ENCODE results near the gene S100A12. TPM values are rescaled to one million over a fixed set of nuclear protein-coding genes. Genes with fewer than 3 reads are reported as not detected.

Gene S100A12
- total and polyA plus RNA-seq, 11 donors = 1.2 to 9.1 (median 4.7) TPM; not detected in 1

- intact Hi-C loops (cut with DNase I) = no loop called here
- TF ChIP-seq CTCF (IDR thresholded peaks at IDR 0.05) = no peak
- TF ChIP-seq POLR2A (IDR thresholded peaks at IDR 0.05) = no peak
- peak overlapping the region in 1 of 12 donors; percentile 86 for H3K27ac ChIP-seq
- H3K27me3 ChIP-seq = peaks cover 0 to 6% (median 0%) of the 10 kb centered on the region in 9 donors
- peaks cover 0 to 6% (median under 1%) of the 10 kb centered on the region in 12 donors for H3K9me3 ChIP-seq
- no peak for DNase-seq
- H3K36me3 ChIP-seq = no peaks in the 10 kb centered on the region
- H3K4me1 ChIP-seq = peaks cover 0 to 55% (median 2%) of the 10 kb centered on the region in 12 donors
- no peak overlapping the region for H3K4me3 ChIP-seq
- no peak for ATAC-seq
- 80 to 84% (median 83%) methylated on average over 4 of the region's 4 CpGs for WGBS, 4 donors
Measured at GRCh38 chr1:153387785-153388184, 12.4 kb upstream of the S100A12 start.

- Histone ChIP-seq H3K9me3 (peaks cover 0 to 13% (median 3%) of the 10 kb centered on the region in 12 donors), H3K27me3 (peaks cover 0 to 6% (median 0%) of the 10 kb centered on the region in 9 donors), H3K27ac (peak overlapping the region in 1 of 12 donors; percentile 86), H3K36me3 (no peaks in the 10 kb centered on the region), H3K4me3 (no peak overlapping the region), H3K4me1 (peaks cover 0 to 53% (median 2%) of the 10 kb centered on the region in 12 donors)
- no peak for ATAC-seq
- no peak for DNase-seq
- TF ChIP-seq POLR2A (IDR thresholded peaks at IDR 0.05) (no peak), CTCF (IDR thresholded peaks at IDR 0.05) (no peak)
- intact Hi-C loops (cut with DNase I) = no loop called here
- WGBS, 4 donors = 83 to 89% (median 84%) methylated on average over 4 of the region's 4 CpGs
Measured at GRCh38 chr1:153387001-153387400, 11.6 kb upstream of the S100A12 start.

GRCh38 chr1:153386500-153386901 lies 11.1 kb upstream of the S100A12 start:
- no peak overlapping the region for H3K4me3 ChIP-seq
- WGBS, 4 donors = 77 to 81% (median 77%) methylated on average over 5 of the region's 5 CpGs
- DNase-seq = peak in 4 of 5 donors; percentile 47 to 72 (median 54)
- peaks cover 0 to 18% (median 5%) of the 10 kb centered on the region in 12 donors for H3K9me3 ChIP-seq
- no peaks in the 10 kb centered on the region for H3K36me3 ChIP-seq
- H3K4me1 ChIP-seq = peaks cover 0 to 48% (median 2%) of the 10 kb centered on the region in 12 donors
- no peak for TF ChIP-seq CTCF (IDR thresholded peaks at IDR 0.05)
- no peak for TF ChIP-seq POLR2A (IDR thresholded peaks at IDR 0.05)
- peak overlapping the region in 2 of 12 donors; percentile 29 to 86 for H3K27ac ChIP-seq
- peak; percentile 39 to 73 (median 68) for ATAC-seq
- peaks cover 0 to 6% (median 0%) of the 10 kb centered on the region in 9 donors for H3K27me3 ChIP-seq
- intact Hi-C loops (cut with DNase I) = no loop called here

GRCh38 chr1:153384958-153385580 lies 9.6 kb upstream of the S100A12 start:
- no peak for ATAC-seq
- H3K27ac ChIP-seq = peak overlapping the region in 1 of 12 donors; percentile 86

More at GRCh38 chr1:153384958-153385580, 9.6 kb upstream of the S100A12 start:
- Histone ChIP-seq H3K4me3 (no peak overlapping the region), H3K4me1 (peaks cover 0 to 38% (median 0%) of the 10 kb centered on the region in 12 donors), H3K27me3 (peaks cover 0 to 5% (median 0%) of the 10 kb centered on the region in 9 donors), H3K9me3 (peaks cover 0 to 23% (median 6%) of the 10 kb centered on the region in 12 donors), H3K36me3 (no peaks in the 10 kb centered on the region)
- no peak for TF ChIP-seq CTCF (IDR thresholded peaks at IDR 0.05)
- intact Hi-C loops (cut with DNase I) = no loop called here
- 66 to 80% (median 78%) methylated on average over 4 of the region's 4 CpGs for WGBS, 4 donors
- no peak for DNase-seq

All from heart left ventricle (tissue), 16 donors.